WTC11 (cell line): ENCODE results near the gene FHAD1. TPM values are rescaled to one million over a fixed set of nuclear protein-coding genes. Genes with fewer than 3 reads are reported as not detected.

Experiments
- ATAC-seq: fragments of 200-7000 bp; cut with Tn5 transposase; 2 replicates; pipeline ENCODE4 v1.10.0; 2021; ENCODE audit warnings: mild to moderate bottlenecking, moderate library complexity
- CTCF ChIA-PET: fragments of 300-600 bp; sonication (Branson Sonifier 250); formaldehyde crosslinking; loops from one replicate; lab custom pipeline; 2021; ENCODE audit warnings: antibody characterized with exemption; lab: Charles Lee
- POLR2A ChIA-PET: fragments of 350-600 bp; sonication (Branson Sonifier 250); formaldehyde crosslinking; loops from one replicate; lab custom pipeline; 2021; ENCODE audit warnings: antibody characterized with exemption; lab: Charles Lee
- DNase-seq: peaks from one replicate; pipeline ENCODE4 v3.0.0; 2021; ENCODE audit warnings: low spot score
- H3K27ac Mint-ChIP-seq: 2 replicates; pipeline ENCODE4 v1.8.0; 2021; ENCODE audit warnings: mixed read lengths
- H3K27me3 Mint-ChIP-seq: 2 replicates; pipeline ENCODE4 v1.8.0; 2021; ENCODE audit warnings: low read depth, mild to moderate bottlenecking, moderate library complexity, mixed read lengths
- H3K36me3 Mint-ChIP-seq: 2 replicates; pipeline ENCODE4 v1.8.0; 2021; ENCODE audit warnings: mixed read lengths
- H3K4me1 Mint-ChIP-seq: 2 replicates; pipeline ENCODE4 v1.8.0; 2022; ENCODE audit warnings: mixed read lengths
- H3K4me3 Mint-ChIP-seq: 2 replicates; pipeline ENCODE4 v1.8.0; 2021; ENCODE audit warnings: mild to moderate bottlenecking, moderate library complexity, mixed read lengths
- H3K9me3 Mint-ChIP-seq: 2 replicates; pipeline ENCODE4 v1.8.0; 2021; ENCODE audit warnings: mixed read lengths
- ARID4B ChIP-seq: sonication (generic); formaldehyde crosslinking; IDR thresholded peaks from 2 replicates; pipeline ENCODE4 v1.8.0; 2023; ENCODE audit warnings: missing genetic modification reagents, mild to moderate bottlenecking, borderline replicate concordance
- ATF1 ChIP-seq: sonication (generic); formaldehyde crosslinking; IDR thresholded peaks from 2 replicates; pipeline ENCODE4 v1.8.1; 2023; ENCODE audit warnings: mild to moderate bottlenecking, moderate library complexity, missing genetic modification reagents
- ATF3 ChIP-seq: sonication (generic); formaldehyde crosslinking; conservative IDR thresholded peaks from 2 replicates; pipeline ENCODE4 v1.8.1; 2022; ENCODE audit warnings: mild to moderate bottlenecking, missing genetic modification reagents
- ATF6 ChIP-seq: sonication (generic); formaldehyde crosslinking; IDR thresholded peaks from 2 replicates; pipeline ENCODE4 v1.8.1; 2023; ENCODE audit warnings: mild to moderate bottlenecking, missing genetic modification reagents
- EMX1 ChIP-seq: fragments of 250-450 bp; sonication (Bioruptor Pico); IDR thresholded peaks from 2 replicates; pipeline ENCODE4 v1.8.0; 2021; ENCODE audit warnings: mild to moderate bottlenecking
- HMGA2 ChIP-seq: fragments of 250-450 bp; sonication (Bioruptor Pico); IDR thresholded peaks from 2 replicates; pipeline ENCODE4 v1.4.0; 2021; ENCODE audit warnings: mild to moderate bottlenecking, moderate library complexity
- IRF2 ChIP-seq: sonication (generic); formaldehyde crosslinking; IDR thresholded peaks from 2 replicates; pipeline ENCODE4 v1.8.0; 2022; ENCODE audit warnings: low read depth, missing genetic modification reagents, borderline replicate concordance
- MXD4 ChIP-seq: fragments of 250-450 bp; sonication (Bioruptor Pico); IDR thresholded peaks from 2 replicates; pipeline ENCODE4 v1.8.0; 2021; ENCODE audit warnings: mild to moderate bottlenecking, moderate library complexity, borderline replicate concordance
- TP53 ChIP-seq: sonication (generic); formaldehyde crosslinking; IDR thresholded peaks from 2 replicates; pipeline ENCODE4 v1.8.1; 2023; ENCODE audit warnings: mild to moderate bottlenecking, missing genetic modification reagents
- USF2 ChIP-seq: sonication (generic); formaldehyde crosslinking; IDR thresholded peaks from 2 replicates; pipeline ENCODE4 v1.8.1; 2023; ENCODE audit warnings: mild to moderate bottlenecking, missing genetic modification reagents, moderate library complexity
- ZNF121 ChIP-seq: sonication (generic); formaldehyde crosslinking; IDR thresholded peaks from 2 replicates; pipeline ENCODE4 v1.8.0; 2023; ENCODE audit warnings: missing genetic modification reagents
- ZNF396 ChIP-seq: fragments of 250-450 bp; sonication (Bioruptor Pico); IDR thresholded peaks from 2 replicates; pipeline ENCODE4 v1.8.0; 2021; ENCODE audit warnings: mild to moderate bottlenecking, moderate library complexity, borderline replicate concordance
- ZNF532 ChIP-seq: fragments of 250-450 bp; sonication (Bioruptor Pico); IDR thresholded peaks from 2 replicates; pipeline ENCODE4 v1.9.0; 2021; ENCODE audit warnings: mild to moderate bottlenecking, borderline replicate concordance
- ZSCAN18 ChIP-seq: fragments of 250-450 bp; sonication (Bioruptor Pico); IDR thresholded peaks from 2 replicates; pipeline ENCODE4 v2.1.2; 2022; ENCODE audit warnings: mild to moderate bottlenecking, moderate library complexity
- total RNA-seq: library from RNA; stranded (reverse); gene quantifications from 3 replicates; pipeline ENCODE4 v1.2.3, GENCODE V29; 2021

Gene FHAD1
- total RNA-seq, 1 experiment from 2014 or later: 3.0 TPM

GRCh38 chr1:15289251-15289651 is 42.2 kb downstream of the FHAD1 start:
- DNase-seq (no peak), ATAC-seq (no peak)
- ChIA-PET CTCF (no interaction called here), POLR2A (no interaction called here)
- Mint-ChIP-seq H3K4me1 (no peaks in the 10 kb centered on the region), H3K27me3 (peaks cover 5% of the 10 kb centered on the region; the same call in 1 of the 2 replicates), H3K27ac (no peak overlapping the region), H3K9me3 (peaks cover 14% of the 10 kb centered on the region), H3K36me3 (no peaks in the 10 kb centered on the region), H3K4me3 (no peak overlapping the region)
- TF ChIP-seq ATF3 (CRISPR knock-in tag): no peak
- TF ChIP-seq ATF1 (CRISPR knock-in tag): no peak
- TF ChIP-seq ATF6: no peak
- TF ChIP-seq IRF2 (CRISPR knock-in tag): no peak
- no peak for TF ChIP-seq ZNF121 (CRISPR knock-in tag)
- TF ChIP-seq ARID4B (CRISPR knock-in tag): no peak
- TF ChIP-seq HMGA2 (CRISPR knock-in tag): no peak
- TF ChIP-seq EMX1 (CRISPR knock-in tag): no peak
- no peak for TF ChIP-seq ZNF532 (CRISPR knock-in tag)
- no peak for TF ChIP-seq TP53 (CRISPR knock-in tag)
- TF ChIP-seq ZSCAN18 (CRISPR knock-in tag): no peak

GRCh38 chr1:15290382-15290781 is 43.4 kb downstream of the FHAD1 start:
- H3K36me3 Mint-ChIP-seq: no peaks in the 10 kb centered on the region
- CTCF ChIA-PET: interaction anchor here (0.7 to 1.0 kb wide), 3 partner anchors 13 to 919 kb away, joined by 3 to 4 read pairs (median 3); no protein-coding TSS in a partner anchor
- H3K4me3 Mint-ChIP-seq: no peak overlapping the region
- POLR2A ChIA-PET: no interaction called here
- no peak for TF ChIP-seq MXD4 (CRISPR knock-in tag)
- TF ChIP-seq ZNF396 (CRISPR knock-in tag): no peak
- no peak for TF ChIP-seq USF2
- H3K9me3 Mint-ChIP-seq: peaks cover 14% of the 10 kb centered on the region
- no peak for DNase-seq
- no peaks in the 10 kb centered on the region for H3K4me1 Mint-ChIP-seq
- no peak overlapping the region for H3K27ac Mint-ChIP-seq
- peaks cover 5% of the 10 kb centered on the region; the same call in 1 of the 2 replicates for H3K27me3 Mint-ChIP-seq
- ATAC-seq: no peak
